Activated T-cell treated with anti-CD3 and anti-CD28 coated beads for 1 hour (primary cell): ENCODE results near the gene DDX41.

ENCODE experiments used
- DNase-seq: peaks from one replicate; pipeline ENCODE4 v3.0.0-alpha.2; 2020; ENCODE audit warnings: low read depth

DDX41 gene

DNA sequence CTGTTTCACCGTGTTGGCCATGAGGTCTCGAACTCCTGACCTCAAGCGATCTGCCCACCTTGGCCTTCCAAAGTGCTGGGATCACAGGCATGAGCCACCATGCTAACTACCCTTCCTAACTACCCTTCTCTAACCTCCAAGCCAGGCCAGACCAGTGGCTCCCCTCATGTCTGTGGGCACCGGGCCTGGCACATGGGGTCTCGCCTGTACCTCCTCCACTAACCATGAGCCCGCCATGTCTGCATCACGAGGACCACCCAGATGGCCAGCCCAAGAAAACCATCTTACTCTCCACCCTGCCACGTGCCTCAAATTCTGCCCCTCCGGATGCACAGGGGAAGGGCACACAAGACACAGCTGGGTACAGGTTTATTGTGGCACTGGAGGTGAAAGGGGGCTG lies 33.7 kb downstream of the DDX41 start:
- no peak for DNase-seq

DNA sequence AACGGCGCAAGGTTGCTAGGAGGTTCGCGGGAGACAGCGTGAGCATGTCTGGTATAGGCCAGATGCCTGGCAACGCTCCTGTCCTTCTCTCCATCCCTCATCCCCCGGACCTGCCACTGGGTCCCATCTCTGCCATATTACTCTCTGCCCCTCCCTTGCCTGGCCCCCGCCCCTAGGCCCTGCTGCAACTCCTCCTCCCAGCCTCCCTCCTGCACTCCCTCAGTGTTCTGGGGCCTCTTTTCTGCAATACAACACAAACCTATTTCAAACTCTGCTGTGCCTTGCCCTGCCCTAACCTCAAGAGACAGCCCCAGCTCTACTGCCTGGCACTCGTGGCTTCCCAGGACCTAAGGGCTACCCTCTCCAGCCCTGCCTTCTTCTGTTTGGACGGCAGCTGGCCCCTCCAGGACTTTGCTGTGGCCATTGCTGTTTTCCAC lies 34.4 kb downstream of the DDX41 start:
- no peak for DNase-seq

DNA sequence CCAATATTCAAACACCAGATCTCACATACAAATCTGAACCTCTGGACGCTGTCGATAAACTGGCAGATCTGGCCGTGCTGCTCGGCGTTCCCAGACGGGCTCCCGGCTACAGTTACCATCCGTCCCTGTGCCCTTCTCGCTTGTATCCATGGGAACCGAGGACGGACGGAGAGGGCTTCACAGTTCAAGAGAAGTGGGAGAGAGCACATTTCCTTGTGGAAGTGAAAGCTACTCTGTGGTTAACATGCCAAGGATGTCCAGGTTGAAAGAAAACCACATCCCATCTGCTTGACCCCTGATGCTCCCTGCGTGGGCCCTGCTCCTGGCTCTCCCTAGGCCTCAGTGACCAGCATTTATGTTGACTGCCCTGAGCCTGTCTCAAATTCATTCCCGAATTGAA lies 37.0 kb downstream of the DDX41 start:
- DNase-seq: no peak

DNA sequence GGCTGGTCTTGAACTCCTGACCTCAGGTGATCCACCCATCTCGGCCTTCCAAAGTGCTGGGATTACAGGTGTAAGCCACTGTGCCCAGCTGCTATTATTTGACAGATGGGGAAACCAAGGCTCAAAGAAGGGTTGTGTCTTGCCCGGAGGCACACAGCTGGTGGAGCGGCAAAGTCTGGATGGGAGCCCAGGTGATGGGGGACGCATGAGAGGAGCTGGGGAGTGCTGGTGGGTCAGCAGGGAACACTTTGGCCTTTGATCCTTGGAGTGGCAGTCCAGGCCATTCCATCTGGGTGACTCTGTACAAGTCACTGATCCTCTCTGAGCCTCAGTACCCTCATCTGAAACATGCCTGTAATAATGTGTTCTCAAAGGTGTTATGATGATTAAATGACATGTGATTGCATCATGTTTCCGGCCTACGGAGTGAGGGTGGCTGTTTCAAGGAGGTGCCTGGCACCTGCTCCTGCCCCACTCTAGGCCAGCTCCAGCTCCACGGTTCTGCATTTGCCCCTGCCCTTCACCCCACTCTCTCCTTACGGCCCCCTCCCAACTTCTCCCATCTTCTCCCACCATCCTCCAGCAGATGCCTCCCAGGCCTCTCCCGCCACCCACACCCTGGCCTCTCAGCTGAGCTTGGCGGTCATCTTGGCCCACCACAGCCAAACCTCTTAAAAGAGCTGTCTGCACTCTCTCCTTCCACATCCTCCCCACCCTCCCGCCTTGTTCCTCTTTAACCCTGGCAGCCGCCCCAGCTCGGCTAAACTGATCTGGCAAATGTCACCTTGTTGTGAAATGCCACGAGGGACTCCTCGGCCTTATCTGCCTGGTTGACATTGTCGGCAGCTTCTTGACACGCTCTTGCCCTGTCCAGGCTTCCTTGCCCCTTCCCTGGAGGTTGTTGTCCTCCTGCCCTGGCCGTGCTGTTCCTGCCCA lies 37.8 kb downstream of the DDX41 start:
- DNase-seq: no peak

DNA sequence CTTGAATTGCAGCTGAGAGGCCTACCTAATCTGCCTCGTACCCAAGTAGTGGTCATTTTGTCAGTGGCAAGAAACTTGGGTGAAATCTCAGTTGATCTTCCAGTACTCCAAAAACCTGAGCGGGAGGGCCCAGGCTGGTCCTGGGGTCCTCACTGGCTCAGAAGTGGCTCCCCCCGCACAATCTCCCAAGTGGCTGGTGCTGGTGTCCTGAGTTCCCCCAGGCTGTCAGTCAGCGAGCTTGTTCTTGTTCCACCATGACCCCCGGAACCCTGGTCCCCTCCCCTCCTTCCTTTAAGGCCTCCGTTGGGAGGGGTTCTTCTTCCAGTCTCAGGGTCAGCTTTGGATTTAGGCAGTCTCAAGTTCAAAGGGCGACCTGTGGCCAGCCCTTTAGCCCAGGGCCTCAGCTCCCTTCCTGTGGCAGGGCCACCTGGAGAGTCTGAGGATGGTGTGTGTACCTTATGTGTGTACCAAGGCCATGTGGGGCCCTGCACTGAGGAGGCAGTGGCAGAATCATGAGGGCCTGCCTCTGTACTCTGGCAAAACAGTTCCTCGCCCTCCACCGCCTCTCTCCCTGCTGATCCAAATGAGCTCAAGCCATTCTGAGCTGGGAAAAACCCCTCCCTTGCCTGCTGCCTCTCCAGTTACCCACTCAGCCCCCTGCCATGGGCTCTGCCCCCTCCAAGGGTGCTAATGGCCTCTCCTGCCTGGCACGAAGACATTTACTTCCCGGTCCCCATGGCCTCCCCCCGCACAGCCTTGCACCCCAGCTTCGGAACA lies 38.9 kb downstream of the DDX41 start:
- DNase-seq: no peak

DNA sequence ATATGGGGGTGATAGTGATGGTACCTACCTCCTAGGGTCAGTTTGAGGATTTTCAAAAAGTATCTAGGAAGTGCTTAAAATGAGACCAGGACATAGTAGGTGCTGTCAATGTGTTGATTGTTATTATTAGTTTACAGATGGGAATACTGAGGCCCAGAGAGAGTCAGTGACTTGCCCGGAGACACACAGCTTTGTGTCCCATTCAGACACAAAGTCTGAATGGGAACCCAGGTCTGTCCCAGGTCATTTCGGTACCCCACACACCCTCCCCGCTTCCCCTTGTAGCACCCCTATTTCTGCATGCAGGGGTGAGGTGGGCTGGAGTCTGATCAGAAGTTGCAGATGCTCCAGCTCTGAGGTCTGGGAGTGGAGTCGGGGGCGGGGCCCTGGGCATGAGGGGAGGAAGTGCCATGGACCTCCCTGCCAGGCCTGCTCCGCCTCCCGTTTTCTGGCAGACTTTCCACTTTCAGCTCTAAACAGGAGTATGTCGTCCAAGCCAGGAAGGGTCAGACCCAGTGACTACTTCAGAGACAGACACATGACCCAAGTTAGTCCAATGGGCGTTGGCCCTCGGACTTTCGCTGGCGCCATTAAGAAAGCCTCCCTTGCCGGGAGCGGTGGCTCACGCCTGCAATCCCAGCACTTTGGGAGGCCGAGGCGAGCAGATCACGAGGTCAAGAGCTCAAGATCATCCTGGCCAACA lies 40.1 kb downstream of the DDX41 start:
- no peak for DNase-seq

DNA sequence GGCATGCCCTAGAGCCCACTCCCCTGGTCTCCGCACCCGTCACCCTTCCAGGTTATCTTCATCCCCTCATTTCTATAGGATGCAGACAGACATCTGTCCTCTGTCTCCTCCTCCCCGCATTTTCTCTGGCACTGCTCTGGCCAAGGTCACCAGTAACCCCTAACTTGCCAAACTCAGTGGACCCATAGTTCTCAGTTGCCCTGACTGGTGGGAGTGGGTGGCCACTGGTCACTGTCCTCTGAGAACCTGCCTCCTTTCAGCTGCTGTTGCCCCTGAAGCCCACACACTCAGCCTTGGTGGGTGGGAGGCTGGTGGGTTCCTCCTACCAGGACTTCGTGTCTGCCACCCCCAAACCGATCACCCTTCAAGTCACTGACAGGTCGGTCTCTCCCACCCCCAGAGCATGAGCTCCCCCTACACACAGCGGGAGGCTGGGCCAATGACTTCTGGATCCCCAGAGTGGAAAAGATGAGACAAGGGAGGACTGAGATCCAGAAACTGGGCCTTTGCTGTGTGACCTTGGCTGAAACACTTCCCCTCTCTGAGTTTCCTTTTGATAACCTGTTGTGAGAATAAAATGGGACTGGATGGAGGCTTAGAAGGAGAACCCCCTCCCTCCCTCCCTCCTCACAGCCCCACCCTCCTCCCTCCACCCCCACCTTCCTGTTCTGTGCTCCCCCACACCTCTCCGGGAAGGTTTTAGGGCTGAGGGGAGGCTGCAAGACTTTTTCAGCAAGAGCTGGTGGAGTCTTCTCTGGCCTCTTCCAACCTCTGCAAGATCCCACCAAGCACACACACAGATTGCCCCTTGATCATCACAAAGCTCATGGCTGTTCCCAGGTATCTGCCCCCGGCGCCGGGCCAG lies 41.0 kb downstream of the DDX41 start:
- DNase-seq: no peak

DNA sequence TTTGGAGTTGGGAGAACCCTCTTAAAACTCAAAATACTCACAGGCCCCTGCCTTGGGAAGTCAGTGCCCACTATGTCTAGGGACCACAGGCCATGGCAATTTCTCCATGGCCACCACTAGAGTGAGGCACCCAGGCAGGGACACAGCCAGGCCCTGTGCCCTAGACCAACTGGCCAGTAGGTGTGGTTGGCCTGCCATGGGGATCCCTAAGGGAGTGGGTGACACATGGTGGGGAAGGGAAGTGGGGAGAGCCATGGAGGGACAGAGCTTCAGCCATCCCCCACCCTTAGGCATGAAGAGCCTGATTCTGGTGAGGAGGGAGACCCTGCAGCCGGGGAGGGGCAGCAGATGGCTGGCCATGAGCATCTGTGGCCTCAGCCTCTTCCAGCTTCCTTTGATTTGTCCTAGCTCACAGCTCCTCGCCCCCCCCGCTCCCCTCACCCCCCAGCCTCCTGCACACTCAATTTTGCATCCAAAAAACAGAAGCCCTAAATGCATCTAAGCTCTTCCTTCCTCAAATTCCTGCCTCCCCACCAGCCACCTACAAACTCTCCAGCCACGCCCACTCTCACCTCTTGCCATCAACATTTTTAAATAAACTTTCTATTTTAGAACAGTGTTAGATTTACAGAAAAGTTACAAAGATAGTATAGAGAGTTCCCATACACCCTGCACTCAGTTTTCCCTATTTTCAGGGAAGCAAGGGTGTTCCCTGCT lies 41.8 kb downstream of the DDX41 start:
- DNase-seq: no peak

DNA sequence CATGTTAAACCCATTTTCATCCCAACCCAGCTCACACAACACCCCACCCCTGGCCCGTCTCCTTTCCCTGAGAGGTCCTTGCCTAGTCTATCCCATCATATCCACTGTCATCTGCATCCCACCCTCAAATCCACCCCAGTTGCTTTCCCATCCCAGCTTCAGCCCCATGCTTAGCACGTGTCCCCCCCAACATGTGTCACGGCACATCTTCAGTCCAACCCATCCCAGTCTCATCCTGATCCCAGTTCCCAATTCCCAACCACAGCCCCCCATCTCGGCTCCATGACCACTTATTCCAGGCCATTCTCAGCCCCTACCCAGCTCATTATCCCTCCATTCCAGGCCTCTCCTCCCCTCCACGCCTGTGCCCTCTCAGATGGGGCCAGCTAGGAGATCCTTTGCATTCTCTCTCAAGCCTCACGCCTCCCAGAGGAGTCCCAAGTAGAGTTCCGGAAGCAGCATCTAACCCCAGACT lies 42.7 kb downstream of the DDX41 start:
- DNase-seq: no peak

DNA sequence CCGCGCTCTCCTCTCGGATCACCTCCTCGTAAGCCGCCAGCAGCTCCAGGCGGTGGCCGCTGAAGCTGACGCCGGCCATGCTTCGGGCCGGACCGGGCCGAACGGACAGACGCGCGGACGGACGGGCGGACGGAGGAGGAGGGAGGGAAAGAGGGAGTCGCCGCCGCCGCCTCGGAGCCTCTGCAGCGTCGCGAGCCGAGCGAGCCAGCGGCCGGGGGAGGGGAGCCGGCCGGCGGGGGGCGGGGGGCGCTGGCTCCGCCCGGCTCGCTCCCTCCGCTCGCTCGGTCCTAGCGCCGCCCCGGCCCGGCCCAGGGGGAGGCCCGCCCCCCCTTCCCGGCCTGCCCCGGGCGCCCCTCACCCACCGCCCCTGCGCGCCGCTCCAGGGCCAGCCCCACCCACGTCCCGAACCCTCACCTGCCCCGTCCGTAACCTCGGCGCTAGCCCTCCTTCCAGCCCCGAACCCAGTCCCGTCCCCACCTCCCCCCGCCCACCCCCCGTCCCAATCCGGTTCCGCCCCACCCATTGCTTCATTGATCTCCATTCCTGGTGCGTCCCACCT lies 43.2 kb downstream of the DDX41 start, which contains the start of gene DBN1:
TSS of gene DBN1 (minus strand) at position 192 of the 559 bp plus-strand sequence. CDS start at position 79, 113 bp downstream.
- DNase-seq: no peak

DNA sequence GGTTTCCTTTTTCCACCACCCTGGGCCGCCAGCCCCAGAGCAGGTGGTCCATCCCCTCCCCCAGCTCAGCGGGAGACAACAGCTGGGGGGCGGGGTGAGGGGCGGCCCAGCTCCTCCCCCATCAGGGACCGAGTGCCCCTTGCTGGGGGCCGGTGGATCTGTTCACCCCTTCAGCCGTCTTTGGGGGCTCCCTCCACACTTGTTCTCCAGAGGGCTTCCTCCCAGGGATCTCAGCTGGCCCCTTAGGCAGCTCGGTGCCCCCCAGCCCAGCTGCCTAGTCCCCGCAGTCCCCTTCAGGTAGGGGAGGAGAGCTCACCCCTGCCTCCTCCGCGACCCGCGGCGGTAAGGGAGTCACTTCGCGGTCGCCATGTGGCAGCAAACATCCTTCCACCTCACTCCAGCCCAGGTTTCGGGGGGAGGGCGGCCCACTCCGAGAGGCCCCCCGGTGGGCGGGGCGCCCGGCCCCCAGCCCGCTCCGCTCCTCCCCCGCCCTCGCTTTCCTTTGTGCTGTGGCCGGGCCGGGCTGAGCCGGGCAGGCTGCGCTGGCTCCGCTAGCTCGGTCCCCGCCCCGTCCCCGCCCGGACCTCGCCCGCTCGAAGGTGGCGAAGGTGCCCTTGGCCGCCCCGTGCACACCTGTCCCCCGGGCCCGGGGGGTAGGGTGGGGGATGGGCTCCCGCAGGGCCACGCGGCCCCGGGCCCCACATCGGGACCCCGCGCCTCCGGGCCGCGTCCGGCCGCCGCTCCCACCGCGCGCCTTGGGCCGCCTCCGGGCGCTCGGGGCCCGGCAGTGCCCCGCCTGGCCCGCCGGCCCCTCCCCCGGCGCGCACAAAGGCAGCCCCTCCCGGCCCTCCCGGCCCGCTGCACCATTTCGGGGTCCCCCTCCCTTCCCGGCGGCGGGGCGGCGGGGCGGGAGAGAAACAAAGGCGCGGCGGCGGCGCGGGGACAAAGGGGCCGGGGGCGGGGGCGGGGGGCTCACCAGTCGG lies 44.0 kb downstream of the DDX41 start:
- DNase-seq: no peak

DNA sequence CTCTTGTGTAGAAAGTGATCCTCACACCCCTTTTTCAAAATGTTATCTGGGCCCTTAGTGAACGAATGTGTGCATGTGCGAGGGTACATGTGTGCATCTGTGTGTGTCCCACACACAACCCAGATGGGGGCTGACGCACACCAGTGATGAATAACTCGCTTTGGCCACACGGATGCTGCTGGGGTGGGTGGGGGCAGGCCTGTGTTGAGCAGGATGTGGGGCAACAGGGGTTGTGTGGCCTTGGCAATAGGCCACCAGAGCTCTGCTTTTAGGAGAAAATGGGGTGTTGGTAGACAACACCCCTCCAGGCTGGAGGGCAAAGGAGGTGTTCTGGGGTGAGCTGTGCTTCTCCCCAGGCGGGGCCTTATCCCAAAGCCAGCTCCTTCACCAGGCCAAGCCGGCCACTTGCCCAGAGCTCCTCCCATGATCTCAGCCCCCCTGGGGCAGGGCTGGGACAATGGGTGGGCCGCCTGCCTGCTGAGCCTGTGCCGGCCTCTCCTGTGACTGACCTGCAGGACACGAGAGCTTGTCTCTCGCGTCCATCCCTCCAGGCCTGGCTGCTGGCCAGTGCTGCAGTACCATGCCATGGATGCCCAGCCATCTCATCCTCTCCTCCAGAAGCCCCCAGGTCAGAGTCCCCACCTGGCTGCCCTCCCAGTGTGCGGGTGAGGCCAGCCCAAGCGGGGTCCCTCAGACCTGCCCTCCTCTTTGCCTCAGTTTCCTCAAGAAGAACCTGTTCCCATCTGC lies 45.0 kb downstream of the DDX41 start:
- no peak for DNase-seq

DNA sequence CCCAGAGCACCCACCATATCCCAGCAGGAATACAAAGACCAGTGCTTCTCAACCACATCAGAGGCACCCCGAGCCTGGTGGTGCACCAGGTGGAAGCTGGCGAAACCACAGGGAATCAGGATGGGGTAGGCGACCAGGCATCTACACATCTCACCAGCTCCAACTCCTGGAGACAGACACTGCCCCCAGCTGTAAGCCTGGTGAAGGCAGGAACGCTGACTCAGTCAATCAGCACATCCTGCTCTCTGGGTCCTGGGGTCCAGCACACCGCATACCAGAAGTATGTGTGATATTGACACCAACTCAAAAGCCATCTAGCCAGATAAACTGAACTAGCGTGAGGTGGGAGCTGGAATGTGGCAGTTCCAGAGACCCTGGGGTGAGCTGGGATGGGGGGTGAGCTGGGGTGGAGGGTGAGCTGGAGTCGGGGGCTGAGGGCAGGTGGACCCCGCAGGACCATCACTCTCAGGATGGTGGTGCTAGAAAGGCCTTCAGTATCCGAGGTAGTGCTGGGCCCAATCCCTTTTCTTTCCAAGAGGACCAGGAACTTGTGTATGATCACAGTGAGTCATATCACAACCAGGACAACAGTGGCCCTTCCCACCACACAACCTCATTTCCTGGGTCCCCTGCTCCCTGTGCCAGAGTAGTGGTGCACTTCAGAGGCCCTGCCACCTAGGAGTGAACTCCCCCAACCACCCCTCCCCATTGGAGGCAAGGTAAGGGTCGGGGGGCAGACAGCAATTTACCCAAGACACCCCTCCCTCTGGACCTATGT lies 45.8 kb downstream of the DDX41 start:
- no peak for DNase-seq

DNA sequence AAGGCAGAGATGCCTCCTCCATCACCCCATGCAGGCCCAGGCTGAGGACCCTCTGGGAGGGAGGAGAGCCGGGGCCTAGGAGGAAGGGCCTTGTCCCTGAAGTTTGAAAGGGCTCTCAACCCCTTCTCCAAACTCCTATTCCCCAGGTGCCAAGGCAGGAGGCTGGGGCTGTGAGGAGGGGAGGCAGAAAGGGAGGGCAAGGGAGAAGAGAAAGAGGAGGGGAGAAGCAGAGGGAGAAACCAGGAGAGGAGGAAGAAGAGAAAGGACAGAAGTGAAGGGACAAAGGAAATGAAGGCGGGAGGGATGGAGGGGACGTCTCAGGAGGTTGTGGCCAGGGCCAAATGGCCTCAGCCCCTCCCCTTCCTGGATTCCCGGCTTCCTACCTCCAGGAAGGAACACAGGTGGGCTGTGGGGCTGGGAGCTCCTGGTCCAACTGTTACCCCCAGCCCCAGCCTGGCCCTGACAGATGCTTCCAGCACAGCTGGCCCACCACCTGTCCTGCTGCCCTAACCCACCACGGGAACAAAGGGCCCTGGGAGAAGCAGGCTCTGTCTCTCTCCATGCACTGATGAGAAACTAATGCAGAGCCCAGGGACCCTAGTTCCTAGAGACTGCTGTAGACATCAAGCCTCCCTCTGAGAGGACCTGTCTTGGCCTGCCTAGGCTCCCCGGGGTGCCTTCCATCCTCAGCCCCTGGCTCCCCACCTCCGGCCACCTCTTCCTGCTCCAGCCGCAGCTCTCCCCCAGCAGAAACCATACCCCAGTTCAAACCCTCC lies 46.8 kb downstream of the DDX41 start:
- no peak for DNase-seq

DNA sequence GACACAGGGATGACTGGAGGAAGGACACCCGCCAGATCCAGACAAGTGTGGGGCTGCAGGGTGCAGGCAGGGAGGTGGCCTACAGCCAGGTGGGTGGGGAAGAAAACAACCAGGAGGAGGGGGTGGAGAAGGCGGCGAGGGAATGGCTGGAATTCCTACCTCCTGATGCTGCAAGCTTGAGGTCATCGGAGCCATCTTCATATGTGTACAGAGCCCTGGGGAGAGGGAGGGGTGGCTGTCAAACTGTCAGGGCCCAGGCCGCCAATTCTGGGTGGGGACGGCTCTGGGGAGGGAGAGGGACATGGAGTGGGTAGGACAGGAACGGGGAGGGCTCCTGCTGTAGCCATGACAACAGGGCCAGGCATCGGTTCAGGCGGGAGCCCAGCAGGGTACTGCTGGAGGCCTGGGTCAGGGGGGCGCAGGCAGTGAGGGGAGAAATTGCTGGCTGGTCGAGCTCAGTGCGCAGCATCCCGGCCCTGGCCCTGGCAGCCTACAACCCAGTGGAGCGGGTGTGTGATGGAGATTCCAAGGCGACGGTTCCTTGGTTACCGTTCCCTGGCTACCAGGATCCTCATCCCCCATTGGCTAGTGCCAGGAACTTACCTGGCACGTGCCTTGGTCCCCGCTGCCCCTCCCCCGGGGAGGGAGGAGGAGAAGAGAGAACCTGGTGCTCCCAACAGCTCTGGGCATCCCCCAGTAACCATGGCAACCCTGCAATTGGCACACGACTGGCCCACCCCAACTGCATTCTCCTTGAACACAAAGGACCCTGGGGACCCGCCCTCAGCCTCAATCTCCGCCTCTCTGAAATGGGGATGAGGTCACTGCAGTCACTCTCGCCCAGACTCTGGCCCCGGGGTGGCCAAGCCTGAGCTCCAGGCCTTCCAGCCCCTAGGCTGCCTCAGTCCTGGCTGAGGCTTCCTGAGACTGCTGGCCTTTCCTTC lies 47.8 kb downstream of the DDX41 start:
- DNase-seq: no peak

DNA sequence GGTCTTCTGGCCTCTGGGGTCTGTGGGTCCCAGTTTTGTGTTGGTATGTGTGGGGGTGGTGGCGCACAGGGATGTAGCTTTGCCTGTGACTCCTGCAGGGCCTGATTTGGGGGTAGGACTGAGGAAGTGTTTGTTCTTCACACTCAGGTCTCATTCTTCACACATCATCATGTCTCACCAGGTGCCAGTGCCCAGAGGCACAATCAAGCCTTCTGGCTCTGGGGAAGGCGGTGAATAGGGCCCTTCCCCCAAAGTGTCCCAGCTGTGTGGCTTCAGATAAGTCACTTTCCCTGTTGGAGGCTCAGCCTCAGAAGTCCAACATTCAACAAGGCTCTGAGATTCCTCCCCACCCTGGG lies 48.5 kb downstream of the DDX41 start:
- DNase-seq: no peak
